Muscle layer of duodenum (tissue), 2 donors: ENCODE data around the gene KRT37.
"Not testable (repeated sequence)": the region's sequence is repeated elsewhere in the genome, so short reads cannot be mapped to it uniquely, and the experiment has no call there.

ENCODE experiments used
- H3K27ac ChIP-seq: one replicate; pipeline ENCODE4 v1.7.0; 2013; ENCODE audit warnings: mild to moderate bottlenecking, low read length
- H3K27me3 ChIP-seq: one replicate; pipeline ENCODE4 v1.7.0; 2013; ENCODE audit warnings: low read depth, mild to moderate bottlenecking, control low read depth, low read length
- H3K36me3 ChIP-seq, 2 donors: one replicate each; pipeline ENCODE4 v1.7.0; 2013; ENCODE audit warnings: low read length in 2 of 2, control low read depth in 1 of 2, mild to moderate bottlenecking in 1 of 2; ENCODE audit not compliant: insufficient read depth in 2 of 2, control insufficient read depth in 1 of 2
- H3K4me1 ChIP-seq, 2 donors: one replicate each; pipeline ENCODE4 v1.7.0; 2013; ENCODE audit warnings: low read length in 2 of 2, mild to moderate bottlenecking in 2 of 2, control low read depth in 1 of 2, moderate library complexity in 1 of 2; ENCODE audit not compliant: insufficient read depth in 2 of 2, control insufficient read depth in 1 of 2
- H3K4me3 ChIP-seq, 2 donors: one replicate each; pipeline ENCODE4 v1.7.0; 2013; ENCODE audit warnings: low read length in 2 of 2, low read depth in 1 of 2, mild to moderate bottlenecking in 1 of 2
- H3K9me3 ChIP-seq, 2 donors: one replicate each; pipeline ENCODE4 v1.7.0; 2013; ENCODE audit warnings: low read length in 2 of 2, control low read depth in 1 of 2, mild to moderate bottlenecking in 1 of 2; ENCODE audit not compliant: control insufficient read depth in 1 of 2
- donor health status: healthy.

Gene KRT37

GRCh38 chr17:41390411-41390938 is 33.9 kb downstream of the KRT37 start:
- Histone ChIP-seq H3K9me3 (peaks cover 0 to 19% of the 10 kb centered on the region in 2 donors), H3K4me3 (no peak overlapping the region), H3K27ac (no peak overlapping the region), H3K4me1 (no peaks in the 10 kb centered on the region), H3K36me3 (no peaks in the 10 kb centered on the region), H3K27me3 (no peaks in the 10 kb centered on the region)

GRCh38 chr17:41387670-41388069 is 36.7 kb downstream of the KRT37 start:
- H3K27me3 ChIP-seq, result no peaks in the 10 kb centered on the region
- no peak overlapping the region for H3K4me3 ChIP-seq
- no peak overlapping the region for H3K27ac ChIP-seq
- peaks cover 0 to 19% of the 10 kb centered on the region in 2 donors for H3K9me3 ChIP-seq
- H3K36me3 ChIP-seq, result no peaks in the 10 kb centered on the region
- no peaks in the 10 kb centered on the region for H3K4me1 ChIP-seq

- no peak overlapping the region for H3K27ac ChIP-seq
- no peak overlapping the region for H3K4me3 ChIP-seq
- peaks cover 0 to 19% of the 10 kb centered on the region in 2 donors for H3K9me3 ChIP-seq
- H3K27me3 ChIP-seq, result no peaks in the 10 kb centered on the region
- H3K36me3 ChIP-seq, result no peaks in the 10 kb centered on the region
- no peaks in the 10 kb centered on the region for H3K4me1 ChIP-seq
Observed at GRCh38 chr17:41386227-41386626, 38.2 kb downstream of the KRT37 start.

DNA sequence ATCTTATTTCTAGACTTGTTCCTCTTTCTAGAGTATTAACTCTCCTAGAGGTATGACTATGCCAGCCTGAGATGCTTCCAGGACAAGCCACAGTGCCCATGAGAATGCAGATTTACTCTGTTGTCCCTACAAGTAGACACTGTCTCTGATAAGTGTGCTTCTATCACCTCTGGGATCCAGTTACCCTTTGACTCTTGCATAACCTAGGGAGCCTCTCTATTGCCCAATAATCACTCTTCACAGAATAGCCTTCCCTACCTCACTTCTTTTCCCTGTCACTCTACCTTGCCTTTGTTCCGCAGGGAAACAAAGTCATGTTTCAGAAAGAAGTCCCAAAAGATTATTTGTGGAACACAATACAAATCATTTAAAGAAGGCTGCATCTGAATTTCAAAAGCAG is 40.7 kb downstream of the KRT37 start:
- H3K36me3 ChIP-seq, result no peaks in the 10 kb centered on the region
- H3K4me3 ChIP-seq, result no peak overlapping the region
- peaks cover 0 to 19% of the 10 kb centered on the region in 2 donors for H3K9me3 ChIP-seq
- H3K4me1 ChIP-seq, result no peaks in the 10 kb centered on the region
- no peaks in the 10 kb centered on the region for H3K27me3 ChIP-seq
- H3K27ac ChIP-seq, result no peak overlapping the region

GRCh38 chr17:41382394-41382793 is 42.0 kb downstream of the KRT37 start:
- H3K36me3 ChIP-seq, result no peaks in the 10 kb centered on the region
- no peak overlapping the region for H3K4me3 ChIP-seq
- peaks cover 0 to 13% of the 10 kb centered on the region in 2 donors for H3K9me3 ChIP-seq
- H3K27ac ChIP-seq, result no peak overlapping the region
- H3K4me1 ChIP-seq, result no peaks in the 10 kb centered on the region
- H3K27me3 ChIP-seq, result no peaks in the 10 kb centered on the region

DNA sequence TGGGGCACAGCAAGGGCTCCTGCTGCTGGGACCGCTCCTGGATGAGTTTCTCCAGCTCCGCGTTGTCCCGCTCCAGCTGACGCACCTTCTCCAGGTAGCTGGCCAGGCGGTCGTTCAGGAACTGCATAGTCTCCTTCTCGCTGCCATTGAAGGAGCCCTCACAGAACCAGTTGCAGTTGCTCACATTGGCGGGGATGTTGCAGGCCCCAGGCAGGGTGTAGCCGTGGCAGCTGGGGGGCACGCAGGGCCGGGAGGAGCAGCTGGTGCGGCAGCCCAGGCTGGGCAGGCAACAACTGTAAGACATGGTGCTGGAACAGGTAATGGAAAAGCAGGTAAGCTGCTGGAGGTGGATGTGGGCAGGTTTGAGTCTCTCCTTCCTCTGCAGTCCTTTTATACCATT is 42.4 kb downstream of the KRT37 start, which contains the start of gene KRT34:
Gene KRT34, minus strand, starts transcription at position 364 of the 400 bp plus-strand sequence. Its CDS starts 60 bp downstream, at position 304.
- H3K9me3 ChIP-seq, H3K27ac ChIP-seq, H3K36me3 ChIP-seq, H3K4me3 ChIP-seq, H3K4me1 ChIP-seq, H3K27me3 ChIP-seq: not testable (repeated sequence)

DNA sequence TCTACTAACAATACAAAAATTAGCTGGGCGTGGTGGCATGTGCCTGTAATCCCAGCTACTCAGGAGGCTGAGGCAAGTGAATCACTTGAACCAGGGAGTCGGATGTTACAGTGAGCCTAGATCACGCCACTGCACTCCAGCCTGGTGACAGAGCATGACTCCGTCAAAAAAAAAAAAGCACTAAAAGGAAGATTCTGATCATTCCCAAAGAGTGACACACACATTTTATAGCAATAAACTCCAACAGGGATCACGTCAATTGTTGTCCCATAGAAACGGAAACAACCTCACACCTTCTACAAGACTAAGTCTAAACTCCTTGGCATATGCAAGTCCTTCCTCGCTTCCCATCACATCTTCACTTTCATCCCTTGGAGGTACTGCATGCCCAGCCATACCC is 44.3 kb downstream of the KRT37 start:
- H3K27ac ChIP-seq, H3K9me3 ChIP-seq, H3K4me3 ChIP-seq, H3K36me3 ChIP-seq, H3K27me3 ChIP-seq, H3K4me1 ChIP-seq: not testable (repeated sequence)

GRCh38 chr17:41377546-41377945 is 46.8 kb downstream of the KRT37 start:
- no peaks in the 10 kb centered on the region for H3K27me3 ChIP-seq

More at GRCh38 chr17:41377546-41377945, 46.8 kb downstream of the KRT37 start:
- H3K36me3 ChIP-seq, result no peaks in the 10 kb centered on the region
- H3K4me1 ChIP-seq, result no peaks in the 10 kb centered on the region
- H3K27ac ChIP-seq, result no peak overlapping the region
- no peak overlapping the region for H3K4me3 ChIP-seq
- H3K9me3 ChIP-seq, result peaks cover 0 to 3% of the 10 kb centered on the region in 2 donors
